Activated T-helper 1 cell treated with anti-CD3 and anti-CD28 coated beads, Interleukin-12 subunit alpha, Interleukin-12 subunit beta, Interleukin-2, Interleukin-4 antibody, amounts not matched to agents 30 ng/mL and 10 ng/mL and 1 ng/mL, durations not matched to agents 14 hours and 24 hours and 36 hours (primary cell): ENCODE results near the gene KANSL1. TPM values are rescaled to one million over a fixed set of nuclear protein-coding genes. Genes with fewer than 3 reads are reported as not detected.
"Not testable (repeated sequence)": the region's sequence is repeated elsewhere in the genome, so short reads cannot be mapped to it uniquely, and the experiment has no call there.

Source experiments
- DNase-seq: peaks from one replicate; pipeline ENCODE4 v3.0.0; 2021; ENCODE audit warnings: low spot score
- H3K27ac Mint-ChIP-seq: one replicate; pipeline ENCODE4 v1.8.0; 2021; ENCODE audit warnings: mild to moderate bottlenecking, mixed read lengths
- H3K27me3 Mint-ChIP-seq: one replicate; pipeline ENCODE4 v1.8.0; 2022; ENCODE audit warnings: mild to moderate bottlenecking, moderate library complexity, mixed read lengths; ENCODE audit not compliant: insufficient read depth
- H3K36me3 Mint-ChIP-seq: one replicate; pipeline ENCODE4 v1.8.0; 2021; ENCODE audit warnings: low read depth, mixed read lengths
- H3K4me1 Mint-ChIP-seq: one replicate; pipeline ENCODE4 v1.8.0; 2021; ENCODE audit warnings: low read depth, mixed read lengths
- H3K4me3 Mint-ChIP-seq: one replicate; pipeline ENCODE4 v1.8.0; 2021; ENCODE audit warnings: mild to moderate bottlenecking, moderate library complexity, mixed read lengths
- H3K9me3 Mint-ChIP-seq: one replicate; pipeline ENCODE4 v1.8.0; 2021; ENCODE audit warnings: mixed read lengths
- intact Hi-C: fragments of 100-400 bp; cut with micrococcal nuclease; formaldehyde crosslinking; loops from one replicate; pipeline ENCODE4 v1.15.1; 2024
- total RNA-seq: library from RNA; stranded (reverse); gene quantifications from 2 replicates; pipeline ENCODE4 v1.2.3, GENCODE V29; 2022

KANSL1 gene
- total RNA-seq, 1 donor from 2014 or later = 96.7 TPM

DNA sequence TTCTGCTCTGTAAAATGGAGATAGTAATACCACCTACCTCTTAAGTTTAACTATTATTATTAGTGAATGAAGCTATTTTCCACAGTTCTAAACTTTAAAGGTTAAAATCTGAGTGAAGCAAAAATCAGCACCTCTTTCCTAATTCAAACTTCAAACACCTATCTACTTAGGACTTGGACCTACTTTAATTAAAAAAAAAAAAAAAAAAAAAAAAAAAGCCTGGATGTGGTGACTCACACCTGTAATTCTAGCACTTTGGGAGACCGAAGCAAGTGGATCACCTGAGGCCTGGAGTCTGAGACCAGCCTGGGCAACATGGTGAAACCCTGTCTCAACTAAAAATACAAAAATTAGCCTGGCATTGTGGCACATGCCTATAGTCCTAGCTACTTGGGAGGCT lies 5.0 kb upstream of the KANSL1 start:
- Mint-ChIP-seq H3K4me3 (no peak overlapping the region), H3K36me3 (peaks cover 11% of the 10 kb centered on the region), H3K27ac (no peak overlapping the region), H3K27me3 (no peaks in the 10 kb centered on the region), H3K4me1 (peaks cover 65% of the 10 kb centered on the region), H3K9me3 (no peaks in the 10 kb centered on the region)
- DNase-seq = no peak
- intact Hi-C loops = loop anchor here (10.0 kb wide), 1 partner anchor 1303 kb away; the partner anchor contains the start of gene EFTUD2

DNA sequence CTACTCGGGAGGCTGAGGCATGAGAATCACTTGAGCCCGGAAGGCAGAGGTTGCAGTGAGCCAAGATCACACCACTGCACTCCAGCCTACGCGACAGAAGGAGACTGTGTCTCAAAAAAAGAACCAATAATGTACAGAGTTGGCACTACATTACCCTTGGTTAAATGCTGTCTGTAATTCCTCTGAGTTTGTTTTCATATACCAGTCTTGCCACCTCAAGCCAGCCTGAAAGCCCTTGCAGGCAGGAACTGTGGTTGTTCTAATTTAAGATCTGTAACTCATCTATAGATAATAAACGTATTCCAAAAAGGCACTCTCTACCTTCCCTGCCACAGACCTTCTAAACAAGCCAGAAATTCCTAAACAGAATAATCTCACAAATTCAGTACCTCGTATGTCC lies 4.3 kb upstream of the KANSL1 start:
- H3K27me3 Mint-ChIP-seq = no peaks in the 10 kb centered on the region
- H3K4me3 Mint-ChIP-seq = no peak overlapping the region
- peaks cover 9% of the 10 kb centered on the region for H3K36me3 Mint-ChIP-seq
- peak overlapping the region; percentile 80 for H3K27ac Mint-ChIP-seq
- H3K4me1 Mint-ChIP-seq = peaks cover 65% of the 10 kb centered on the region
- H3K9me3 Mint-ChIP-seq = no peaks in the 10 kb centered on the region
- DNase-seq = no peak
- intact Hi-C loops = loop anchor here (10.0 kb wide), 1 partner anchor 1303 kb away; the partner anchor contains the start of gene EFTUD2

DNA sequence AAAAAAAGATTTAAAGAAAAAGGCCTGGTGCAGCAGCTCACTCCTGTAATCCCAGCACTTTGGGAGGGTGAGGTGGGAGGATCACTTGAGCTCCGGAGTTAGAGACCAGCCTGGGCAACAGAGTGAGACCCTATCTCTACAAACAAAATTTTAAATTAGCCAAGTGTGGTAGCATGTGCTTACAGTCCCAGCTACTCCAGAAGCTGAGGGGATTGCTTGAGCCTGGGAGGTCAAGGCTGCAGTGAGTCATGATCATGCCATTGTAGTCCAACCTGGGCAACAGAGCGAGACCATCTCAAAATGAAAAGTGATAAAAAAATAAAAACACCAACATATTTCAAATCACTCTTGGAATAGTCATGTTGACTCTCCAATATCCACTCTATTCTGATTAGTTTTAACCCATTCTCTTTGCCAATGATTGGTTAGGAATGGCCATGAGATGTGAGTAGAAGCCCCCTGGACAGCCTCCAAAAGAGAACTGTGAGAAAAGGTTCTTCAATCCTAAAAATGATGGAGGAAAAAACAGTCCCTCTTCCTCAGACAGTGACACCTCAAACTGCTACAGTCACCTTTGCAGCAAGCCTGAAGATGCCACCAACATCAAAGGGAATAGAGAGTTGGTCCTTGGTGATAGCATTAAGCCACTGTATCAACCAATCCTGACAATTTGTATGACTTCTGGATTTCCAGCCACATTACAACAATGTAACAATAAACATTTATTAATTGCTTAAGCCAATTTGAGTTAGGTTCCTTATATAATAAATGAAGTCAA lies 2.9 kb upstream of the KANSL1 start:
- Mint-ChIP-seq H3K27me3 (no peaks in the 10 kb centered on the region), H3K36me3 (peaks cover 7% of the 10 kb centered on the region), H3K4me1 (peaks cover 62% of the 10 kb centered on the region), H3K9me3 (no peaks in the 10 kb centered on the region), H3K4me3 (peak overlapping the region; percentile 50), H3K27ac (peak overlapping the region; percentile 80)
- intact Hi-C loops = loop anchor here (2.0 to 10.0 kb wide), 2 partner anchors 71 to 1301 kb away; partner anchors contain the start of gene EFTUD2
- DNase-seq = no peak

DNA sequence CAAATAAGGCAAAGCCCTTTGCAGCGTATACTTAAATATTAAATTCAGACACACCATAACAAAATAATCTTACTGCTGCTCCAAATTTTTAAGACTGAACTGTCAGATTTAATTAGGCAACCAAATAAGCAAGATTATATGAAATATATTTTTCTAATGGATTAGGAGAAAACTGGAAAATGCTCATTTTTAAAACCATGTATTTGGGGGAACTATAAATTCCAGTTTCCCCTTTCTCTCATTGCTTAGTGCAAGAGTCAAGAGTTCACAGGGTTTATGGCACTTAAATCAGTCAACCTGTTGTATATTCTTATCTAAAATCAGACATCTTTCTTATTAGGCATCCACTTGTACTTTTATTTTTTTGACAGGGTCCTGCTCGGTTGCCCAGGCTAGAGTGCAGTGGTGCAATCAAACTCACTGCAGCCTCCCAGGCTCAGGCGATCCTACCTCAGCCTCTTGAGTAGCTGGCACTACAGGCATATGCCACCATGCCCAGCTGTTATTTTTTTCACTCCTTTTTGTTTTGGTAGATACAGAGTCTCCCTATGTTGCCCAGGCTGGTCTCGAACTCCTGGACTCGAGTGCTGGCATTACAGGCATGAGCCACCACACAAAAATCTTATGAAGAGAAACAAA lies 2.1 kb upstream of the KANSL1 start:
- peak overlapping the region; percentile 73 for H3K4me3 Mint-ChIP-seq
- peaks cover 67% of the 10 kb centered on the region for H3K4me1 Mint-ChIP-seq
- no peak for DNase-seq
- peak overlapping the region; percentile 91 for H3K27ac Mint-ChIP-seq
- no peaks in the 10 kb centered on the region for H3K9me3 Mint-ChIP-seq
- H3K36me3 Mint-ChIP-seq = peaks cover 5% of the 10 kb centered on the region
- H3K27me3 Mint-ChIP-seq = no peaks in the 10 kb centered on the region
- intact Hi-C loops = loop anchor here (2.0 to 10.0 kb wide), 2 partner anchors 71 to 1301 kb away; partner anchors contain the start of gene EFTUD2

DNA sequence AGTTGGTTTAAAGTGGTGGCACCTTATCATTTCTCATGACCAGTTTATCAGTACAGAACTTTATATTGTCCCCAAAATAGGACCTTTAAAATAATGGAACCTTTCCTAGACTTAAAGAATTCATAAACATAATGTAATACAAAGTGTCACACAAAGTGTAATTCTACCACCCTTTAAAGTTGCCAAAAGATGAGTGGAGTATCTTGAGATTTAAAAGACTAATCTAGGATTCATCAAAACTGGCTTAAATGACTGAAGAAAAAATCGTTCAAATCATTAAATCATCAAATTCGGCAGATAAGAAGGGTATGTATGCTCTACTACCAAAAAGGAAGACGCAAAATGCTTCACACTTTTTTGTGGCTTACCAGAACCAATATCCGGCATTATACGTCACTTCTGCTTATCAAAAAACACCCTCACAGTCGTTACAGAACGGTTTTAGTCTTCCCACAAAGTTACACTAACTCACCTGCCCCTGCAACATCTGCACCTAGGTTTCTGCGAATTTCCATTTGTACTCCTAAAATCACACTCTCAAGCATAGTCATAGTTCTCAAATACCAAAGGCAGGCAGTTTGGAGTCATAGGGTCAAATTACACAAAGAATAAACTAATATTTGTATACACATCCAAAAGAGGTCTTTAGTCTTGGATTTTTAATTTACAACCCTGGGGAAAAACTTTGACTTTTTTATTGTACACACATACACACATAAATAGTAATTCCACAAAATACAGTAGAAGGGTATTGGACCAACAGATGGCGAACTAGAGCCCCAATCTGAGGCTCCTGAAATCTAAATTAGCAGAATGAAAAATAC lies 1.4 kb upstream of the KANSL1 start:
- intact Hi-C loops = loop anchor here (1.0 to 10.0 kb wide), 6 partner anchors 19 to 1300 kb away; partner anchors contain the start of genes EFTUD2 and MAP3K14
- peaks cover 7% of the 10 kb centered on the region for H3K36me3 Mint-ChIP-seq
- DNase-seq = peak; percentile 79
- peak overlapping the region; percentile 91 for H3K27ac Mint-ChIP-seq
- peak overlapping the region; percentile 73 for H3K4me3 Mint-ChIP-seq
- no peaks in the 10 kb centered on the region for H3K27me3 Mint-ChIP-seq
- H3K9me3 Mint-ChIP-seq = no peaks in the 10 kb centered on the region
- H3K4me1 Mint-ChIP-seq = peaks cover 68% of the 10 kb centered on the region

DNA sequence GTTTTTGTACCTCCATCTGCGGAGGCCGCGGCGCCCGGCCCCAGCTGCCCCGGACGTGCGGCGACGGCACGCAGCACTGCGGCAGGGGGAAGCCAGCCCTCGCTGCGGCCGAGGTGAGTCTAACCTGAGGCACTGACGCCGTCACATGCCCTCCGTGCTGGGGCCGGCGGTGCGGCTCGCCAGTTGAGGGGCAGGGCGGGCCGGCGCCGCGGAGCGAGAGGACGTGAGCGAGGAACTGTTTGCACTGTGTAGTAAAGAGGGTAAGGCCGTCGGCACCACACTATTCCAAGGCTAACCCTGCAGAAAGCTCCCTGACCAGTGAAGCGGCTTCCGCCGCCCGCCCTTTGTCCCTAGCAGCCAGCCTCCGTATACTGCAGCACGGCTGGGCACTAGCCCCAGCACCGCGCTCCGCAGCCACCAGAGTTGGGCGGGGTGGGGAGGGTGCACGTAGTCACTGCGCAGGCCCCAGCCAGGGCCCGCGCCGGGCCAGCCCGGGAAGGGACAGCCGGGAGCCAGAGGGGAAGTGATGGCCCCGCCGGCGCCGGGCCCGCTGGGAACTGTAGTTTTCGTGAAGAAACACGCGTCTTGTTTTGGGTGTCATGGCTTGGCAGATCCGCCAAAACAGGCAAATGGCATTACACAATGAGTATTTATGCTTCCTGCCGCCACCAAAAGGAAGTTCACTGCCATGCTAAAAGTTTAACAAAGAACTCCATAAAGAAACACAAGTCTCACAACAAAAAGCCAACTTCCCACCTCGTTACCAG lies 580 bp upstream of the KANSL1 start:
- DNase-seq = peak; percentile 95
- Mint-ChIP-seq H3K27ac (peak overlapping the region; percentile 91), H3K4me1 (peaks cover 68% of the 10 kb centered on the region), H3K27me3 (no peaks in the 10 kb centered on the region), H3K4me3 (peak overlapping the region; percentile 73), H3K36me3 (peaks cover 7% of the 10 kb centered on the region), H3K9me3 (no peaks in the 10 kb centered on the region)
- intact Hi-C loops = loop anchor here (1.0 to 10.0 kb wide), 6 partner anchors 19 to 1299 kb away; partner anchors contain the start of genes EFTUD2 and MAP3K14

DNA sequence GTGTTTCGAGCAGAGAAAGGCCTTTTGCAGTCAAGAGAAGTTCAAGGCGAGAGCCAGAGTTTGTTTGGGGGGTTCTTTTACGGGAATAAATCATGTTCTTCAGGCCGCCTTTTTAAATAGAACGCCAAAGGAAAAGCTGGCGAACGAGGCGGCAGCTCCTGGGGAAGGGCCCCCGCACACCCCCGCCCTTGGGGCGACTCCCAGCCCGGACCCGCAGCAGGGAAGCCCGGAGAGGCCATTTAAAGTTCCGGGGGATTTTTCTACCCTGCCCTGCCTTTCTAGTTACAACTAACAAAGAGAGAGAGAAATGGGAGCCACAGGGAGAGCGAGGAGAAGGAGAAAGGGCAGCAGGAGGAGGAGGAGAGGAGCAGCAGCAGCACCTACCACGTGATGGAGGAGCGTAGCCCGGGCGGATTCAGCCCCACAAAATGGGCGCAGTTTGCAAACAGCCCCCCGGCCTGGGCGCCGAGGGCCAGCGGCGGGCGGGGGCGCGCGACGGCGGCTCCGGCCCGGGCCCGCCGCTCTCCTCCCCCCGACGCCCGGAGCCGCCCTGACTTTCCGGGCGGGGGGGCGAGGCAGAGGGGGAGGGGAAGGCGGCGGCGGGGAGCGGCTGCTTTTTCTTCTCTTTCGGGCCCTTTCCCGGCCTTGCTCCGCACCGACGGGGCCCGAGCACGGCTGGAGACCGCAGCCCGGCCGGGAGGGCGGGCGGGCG lies 634 bp downstream of the KANSL1 start:
- H3K9me3 Mint-ChIP-seq = no peaks in the 10 kb centered on the region
- peak overlapping the region; percentile 86 for H3K4me3 Mint-ChIP-seq
- peak overlapping the region; percentile 99 for H3K27ac Mint-ChIP-seq
- no peaks in the 10 kb centered on the region for H3K27me3 Mint-ChIP-seq
- peaks cover 10% of the 10 kb centered on the region for H3K36me3 Mint-ChIP-seq
- H3K4me1 Mint-ChIP-seq = peaks cover 73% of the 10 kb centered on the region
- intact Hi-C loops = loop anchor here (1.0 to 10.0 kb wide), 4 partner anchors 148 to 1298 kb away; partner anchors contain the start of genes EFTUD2 and MAP3K14
- peak; percentile 59 for DNase-seq

DNA sequence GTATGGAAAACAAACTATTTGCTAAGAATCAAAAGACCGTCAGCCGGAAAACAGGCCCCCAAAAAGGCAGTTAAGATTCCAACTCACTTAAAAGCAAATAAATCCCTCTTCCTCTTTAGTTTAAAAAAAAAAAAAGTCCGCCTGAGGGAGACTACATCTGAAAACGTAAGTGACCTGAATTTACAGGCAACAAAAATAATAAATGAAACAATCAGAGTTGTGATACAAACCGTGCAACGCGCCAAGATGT lies 1.1 kb downstream of the KANSL1 start:
- Mint-ChIP-seq H3K27ac (peak overlapping the region; percentile 99), H3K36me3 (peaks cover 9% of the 10 kb centered on the region), H3K4me3 (peak overlapping the region; percentile 86), H3K9me3 (no peaks in the 10 kb centered on the region), H3K27me3 (no peaks in the 10 kb centered on the region), H3K4me1 (peaks cover 72% of the 10 kb centered on the region)
- no peak for DNase-seq
- intact Hi-C loops = loop anchor here (1.0 to 10.0 kb wide), 4 partner anchors 148 to 1297 kb away; partner anchors contain the start of genes EFTUD2 and MAP3K14

DNA sequence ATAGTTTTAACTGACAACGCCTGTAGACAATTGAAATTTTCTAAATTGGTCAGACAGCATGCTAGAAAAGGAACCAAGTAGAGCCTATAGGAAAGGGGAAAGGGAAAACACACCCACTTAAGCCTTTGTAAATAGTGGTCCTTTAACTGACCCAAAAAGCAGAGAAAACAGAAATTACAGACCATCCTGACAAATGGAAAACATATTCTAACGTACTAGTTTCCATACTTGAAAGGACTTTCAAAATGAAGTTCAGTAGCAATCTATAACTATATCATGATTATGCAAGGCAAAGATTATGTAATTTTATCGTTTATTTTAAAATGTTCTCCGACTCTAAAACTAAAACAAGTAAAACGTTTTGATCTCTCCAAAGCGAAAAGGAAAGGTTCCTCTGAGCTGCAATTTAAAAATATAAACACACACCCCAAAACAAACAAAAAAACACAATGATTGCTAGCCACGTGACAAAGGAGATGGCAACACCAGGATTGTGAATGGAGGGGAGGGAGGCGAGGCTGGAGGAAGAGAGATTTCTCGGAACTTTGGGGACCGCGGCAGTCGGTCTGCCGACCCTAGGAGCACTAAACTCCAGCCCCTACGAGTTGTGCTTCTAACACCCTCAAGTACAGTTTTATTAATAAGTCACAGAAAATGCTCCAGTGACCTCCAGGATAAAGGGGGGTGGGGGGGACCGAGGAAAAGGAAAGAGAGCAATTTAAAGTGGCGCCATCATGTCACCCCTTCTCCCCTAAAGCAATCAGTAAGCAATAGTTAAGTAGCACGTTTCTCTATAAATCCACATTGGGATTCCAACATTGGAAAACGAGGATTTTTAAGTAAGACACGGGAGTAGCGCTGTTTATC lies 1.7 kb downstream of the KANSL1 start:
- Mint-ChIP-seq H3K27ac (peak overlapping the region; percentile 99), H3K4me3 (peak overlapping the region; percentile 86), H3K36me3 (peaks cover 8% of the 10 kb centered on the region), H3K9me3 (no peaks in the 10 kb centered on the region), H3K27me3 (no peaks in the 10 kb centered on the region), H3K4me1 (peaks cover 72% of the 10 kb centered on the region)
- DNase-seq = peak; percentile 25
- intact Hi-C loops = loop anchor here (1.0 to 10.0 kb wide), 6 partner anchors 35 to 1297 kb away; partner anchors contain the start of genes EFTUD2 and MAP3K14

DNA sequence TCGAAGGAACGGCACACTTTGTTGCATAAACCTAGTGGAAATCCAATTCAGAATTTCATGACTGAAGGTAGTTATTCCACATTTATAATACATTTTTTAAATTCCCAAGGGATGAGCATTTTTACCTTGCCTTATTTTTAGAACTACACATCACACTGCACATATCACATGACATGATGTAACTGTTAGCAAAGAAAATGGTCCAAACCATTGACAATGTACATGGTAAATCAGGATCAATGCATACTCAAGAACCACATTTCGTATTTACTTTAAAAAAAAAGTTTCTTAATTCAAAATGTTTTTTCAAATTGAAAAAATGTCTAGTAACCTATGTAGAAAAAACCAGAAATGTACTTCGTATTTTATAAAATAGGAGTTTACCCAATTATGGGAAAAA lies 2.5 kb downstream of the KANSL1 start:
- intact Hi-C loops = loop anchor here (2.0 to 10.0 kb wide), 5 partner anchors 34 to 1296 kb away; partner anchors contain the start of genes EFTUD2 and MAP3K14
- DNase-seq = no peak

DNA sequence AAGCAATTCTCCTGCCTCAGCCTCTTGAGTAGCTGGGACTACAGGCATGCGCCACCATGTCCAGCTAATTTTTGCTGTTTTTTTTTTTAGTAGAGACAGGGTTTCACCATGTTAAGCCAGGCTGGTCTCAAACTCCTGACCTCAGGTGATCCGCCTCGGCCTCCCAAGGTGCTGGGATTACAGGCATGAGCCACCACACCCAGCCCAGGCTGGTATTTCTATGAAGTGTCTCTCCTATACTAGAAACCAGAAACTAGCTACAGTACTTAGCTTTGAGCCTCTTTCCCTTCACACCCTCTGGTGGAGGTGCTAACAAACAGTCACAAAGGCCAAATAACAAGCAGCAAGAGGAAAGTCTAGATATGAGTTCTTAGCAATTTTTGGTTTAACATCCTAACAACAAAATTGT lies 6.4 kb downstream of the KANSL1 start:
- DNase-seq = peak; percentile 34
- Mint-ChIP-seq H3K36me3 (peaks cover 10% of the 10 kb centered on the region), H3K4me1 (peaks cover 83% of the 10 kb centered on the region), H3K4me3 (peak overlapping the region; percentile 8), H3K27ac (peak overlapping the region; percentile 13)
- H3K27me3 Mint-ChIP-seq, H3K9me3 Mint-ChIP-seq: not testable (repeated sequence)
- intact Hi-C loops = loop anchor here (1.0 to 5.0 kb wide), 5 partner anchors 8 to 185 kb away; no protein-coding TSS in a partner anchor

More for the DNA sequence above, 2.5 kb downstream of the KANSL1 start:
- Mint-ChIP-seq H3K27me3 (no peaks in the 10 kb centered on the region), H3K4me1 (peaks cover 66% of the 10 kb centered on the region), H3K4me3 (peak overlapping the region; percentile 86), H3K9me3 (no peaks in the 10 kb centered on the region), H3K36me3 (peaks cover 8% of the 10 kb centered on the region), H3K27ac (peak overlapping the region; percentile 59)
